OCI-LY1 (cell line): ENCODE measurements around the gene PPP4R1.

ENCODE experiments used
- EZH2 ChIP-seq: fragments of 200-600 bp; sonication (generic), shearing (Covaris generic); IDR thresholded peaks from 2 replicates; pipeline ENCODE4 v1.8.0; 2017; ENCODE audit warnings: borderline replicate concordance, mixed run types, mild to moderate bottlenecking, antibody characterized with exemption, low read length, moderate library complexity, mixed read lengths
- TF ChIP-seq, protein P1 (sequence below): fragments of 200-600 bp; sonication (generic), shearing (Covaris generic); IDR thresholded peaks from 2 replicates; pipeline ENCODE4 v1.5.1; 2017; ENCODE audit warnings: mild to moderate bottlenecking, antibody characterized with exemption, low read length, moderate library complexity, mixed read lengths

- TF ChIP-seq, protein P1, sequence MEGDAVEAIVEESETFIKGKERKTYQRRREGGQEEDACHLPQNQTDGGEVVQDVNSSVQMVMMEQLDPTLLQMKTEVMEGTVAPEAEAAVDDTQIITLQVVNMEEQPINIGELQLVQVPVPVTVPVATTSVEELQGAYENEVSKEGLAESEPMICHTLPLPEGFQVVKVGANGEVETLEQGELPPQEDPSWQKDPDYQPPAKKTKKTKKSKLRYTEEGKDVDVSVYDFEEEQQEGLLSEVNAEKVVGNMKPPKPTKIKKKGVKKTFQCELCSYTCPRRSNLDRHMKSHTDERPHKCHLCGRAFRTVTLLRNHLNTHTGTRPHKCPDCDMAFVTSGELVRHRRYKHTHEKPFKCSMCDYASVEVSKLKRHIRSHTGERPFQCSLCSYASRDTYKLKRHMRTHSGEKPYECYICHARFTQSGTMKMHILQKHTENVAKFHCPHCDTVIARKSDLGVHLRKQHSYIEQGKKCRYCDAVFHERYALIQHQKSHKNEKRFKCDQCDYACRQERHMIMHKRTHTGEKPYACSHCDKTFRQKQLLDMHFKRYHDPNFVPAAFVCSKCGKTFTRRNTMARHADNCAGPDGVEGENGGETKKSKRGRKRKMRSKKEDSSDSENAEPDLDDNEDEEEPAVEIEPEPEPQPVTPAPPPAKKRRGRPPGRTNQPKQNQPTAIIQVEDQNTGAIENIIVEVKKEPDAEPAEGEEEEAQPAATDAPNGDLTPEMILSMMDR = no peak
- TF ChIP-seq EZH2 = no peak
Measured at GRCh38 chr18:9530226-9531009, 83.9 kb downstream of the PPP4R1 start.
